Placental epithelial cell (primary cell): ENCODE data around the gene CYP2S1. TPM values are rescaled to one million over a fixed set of nuclear protein-coding genes. Genes with fewer than 3 reads are reported as not detected.

Source experiments
- total RNA-seq: library from RNA; depleted of rRNA; stranded (reverse); fragments of >200 nt; gene quantifications from 2 replicates; pipeline ENCODE4 v1.2.3, GENCODE V29; 2012

The CYP2S1 gene
- total RNA-seq: 0.39 and 1.7 TPM in 2 replicates

GRCh38 chr19:41192574-41193429, at the start of gene CYP2S1:
Gene CYP2S1, plus strand, starts transcription at chr19:41193219. Its CDS starts 46 bp downstream, at chr19:41193265.

GRCh38 chr19:41218615-41219507, 25.8 kb downstream of the CYP2S1 start, which contains the start of gene AXL:
Gene AXL, plus strand, starts transcription at chr19:41219223. Its CDS starts 170 bp downstream, at chr19:41219393.

Other genes with a start within 250 kb of the CYP2S1 start
- gene CYP2B6, start 201.9 kb upstream of the CYP2S1 start, total RNA-seq: not detected in 2 replicates
- not detected in 2 replicates for gene CYP2A13, start 104.8 kb upstream of the CYP2S1 start, total RNA-seq
- not detected in 2 replicates for gene CYP2F1, start 78.8 kb upstream of the CYP2S1 start, total RNA-seq
- 66.0 and 380 TPM in 2 replicates for gene AXL, start 26.0 kb downstream of the CYP2S1 start, total RNA-seq
- gene HNRNPUL1, start 71.2 kb downstream of the CYP2S1 start, total RNA-seq: 133 and 139 TPM in 2 replicates
- gene CCDC97, start 117.0 kb downstream of the CYP2S1 start, total RNA-seq: 12.2 and 14.2 TPM in 2 replicates
- gene TGFB1, start 160.7 kb downstream of the CYP2S1 start, total RNA-seq: 10.8 and 29.8 TPM in 2 replicates
- gene B9D2, start 170.9 kb downstream of the CYP2S1 start, total RNA-seq: 3.9 and 7.9 TPM in 2 replicates
- 3.4 and 12.2 TPM in 2 replicates for gene TMEM91, start 183.3 kb downstream of the CYP2S1 start, total RNA-seq
- 11.4 and 16.2 TPM in 2 replicates for gene EXOSC5, start 204.1 kb downstream of the CYP2S1 start, total RNA-seq
- 34.7 and 41.2 TPM in 2 replicates for gene BCKDHA, start 204.6 kb downstream of the CYP2S1 start, total RNA-seq
- gene B3GNT8, start 234.2 kb downstream of the CYP2S1 start, total RNA-seq: 4.4 and 6.3 TPM in 2 replicates
- gene DMAC2, start 246.7 kb downstream of the CYP2S1 start, total RNA-seq: 42.4 and 46.4 TPM in 2 replicates
- gene ERICH4, start 249.9 kb downstream of the CYP2S1 start, total RNA-seq: not detected in 2 replicates